Gastrocnemius medialis (tissue), 4 donors: ENCODE data around the gene HOOK1. TPM values are rescaled to one million over a fixed set of nuclear protein-coding genes. Genes with fewer than 3 reads are reported as not detected.
"Not testable (repeated sequence)": the region's sequence is repeated elsewhere in the genome, so short reads cannot be mapped to it uniquely, and the experiment has no call there.

Experiments
- ATAC-seq, 2 donors: fragments of 150-250 bp; one replicate each; pipeline ENCODE4 v1.9.1; 2016
- DNase-seq, 2 donors: peaks; one replicate each; pipeline ENCODE4 v3.0.0-alpha.2; 2019
- H3K27ac ChIP-seq, 4 donors: fragments of 200-600 bp; sonication (generic); 1 replicate in 1 of 4; 2 replicates in 3 of 4; pipeline ENCODE4 v1.5.1; 2016 to 2018; ENCODE audit warnings: mild to moderate bottlenecking in 2 of 4, moderate library complexity in 1 of 4
- H3K27me3 ChIP-seq, 3 donors: fragments of 200-600 bp; sonication (generic) in 2 of 3; 1 replicate in 1 of 3; 2 replicates in 2 of 3; pipeline versions ENCODE4 v1.5.1 to v1.6.0; 2016 to 2019; ENCODE audit warnings: mild to moderate bottlenecking in 1 of 3, moderate library complexity in 1 of 3
- H3K36me3 ChIP-seq, 2 donors: fragments of 200-600 bp; sonication (generic) in 1 of 2; one replicate each; pipeline ENCODE4 v1.5.1; 2017 to 2018
- H3K4me1 ChIP-seq, 2 donors: fragments of 200-600 bp; sonication (generic) in 1 of 2; one replicate each; pipeline ENCODE4 v1.5.1; 2016 to 2017; ENCODE audit warnings: mild to moderate bottlenecking in 2 of 2
- H3K4me3 ChIP-seq, 4 donors: fragments of 200-600 bp; sonication (generic) in 3 of 4; 1 replicate in 1 of 4; 2 replicates in 3 of 4; pipeline ENCODE4 v1.5.1; 2016 to 2019; ENCODE audit warnings: mild to moderate bottlenecking in 2 of 4
- H3K9me3 ChIP-seq, 3 donors: fragments of 200-600 bp; sonication (generic) in 2 of 3; 1 replicate in 1 of 3; 2 replicates in 2 of 3; pipeline ENCODE4 v1.5.1; 2016 to 2019
- CTCF ChIP-seq, 5 experiments: fragments of 450-650 bp in 3 of 5; fragments of 200-600 bp in 2 of 5; sonication (generic) in 2 of 5; IDR thresholded peaks in 4 of 5; conservative IDR thresholded peaks in 1 of 5; 1 replicate in 4 of 5; 2 replicates in 1 of 5; pipeline ENCODE4 v1.5.1; 2016 to 2019; ENCODE audit warnings: antibody characterized with exemption in 5 of 5, mild to moderate bottlenecking in 3 of 5, moderate library complexity in 3 of 5
- POLR2A ChIP-seq, 2 donors: fragments of 450-650 bp; IDR thresholded peaks; one replicate each; pipeline ENCODE4 v1.6.1; 2017; ENCODE audit warnings: antibody characterized with exemption in 2 of 2, mild to moderate bottlenecking in 2 of 2, moderate library complexity in 2 of 2
- in situ Hi-C, 4 donors: fragments of 200-750 bp; cut with MboI; loops; one replicate each; pipeline versions ENCODE4 v1.15.0 to v1.8.0; 2017; ENCODE audit warnings: low sequenced_read_pairs in 4 of 4
- intact Hi-C: fragments of 100-400 bp; cut with DNase I; formaldehyde crosslinking; loops from one replicate; pipeline ENCODE4 v1.15.1; 2023; ENCODE audit warnings: low total_unique reads
- total RNA-seq, 4 donors: library from RNA; depleted of rRNA; stranded (reverse); fragments of >200 nt; gene quantifications; one replicate each; pipeline versions ENCODE4 v1.1.0 to v1.2.3, GENCODE V29; 2016

Gene HOOK1
- total RNA-seq, 4 donors from 2014 or later: 0.07 to 2.1 (median 0.10) TPM; not detected in 1

- intact Hi-C loops (no loop called here), in situ Hi-C loops (no loop called here)
- Histone ChIP-seq H3K36me3 (peaks cover 0 to 6% of the 10 kb centered on the region in 2 donors), H3K4me1 (no peaks in the 10 kb centered on the region), H3K27ac (no peak overlapping the region), H3K27me3 (no peaks in the 10 kb centered on the region), H3K9me3 (no peaks in the 10 kb centered on the region), H3K4me3 (no peak overlapping the region)
- TF ChIP-seq POLR2A (IDR thresholded peaks at IDR 0.05) (no peak), CTCF (IDR thresholded peaks at IDR 0.05 in 4 of 5, conservative IDR thresholded peaks at IDR 0.05 in 1 of 5) (no peak)
- ATAC-seq (no peak), DNase-seq (no peak)
Observed at GRCh38 chr1:59908682-59909081, 93.9 kb downstream of the HOOK1 start.

GRCh38 chr1:59914791-59915286 is 100.1 kb downstream of the HOOK1 start:
- DNase-seq, in situ Hi-C loops, intact Hi-C loops: not testable (repeated sequence)

GRCh38 chr1:59915516-59915915 is 100.8 kb downstream of the HOOK1 start:
- Histone ChIP-seq H3K4me1 (peaks cover 13 to 14% of the 10 kb centered on the region in 2 donors), H3K9me3 (no peaks in the 10 kb centered on the region), H3K4me3 (no peak overlapping the region), H3K27me3 (no peaks in the 10 kb centered on the region), H3K27ac (no peak overlapping the region), H3K36me3 (no peaks in the 10 kb centered on the region)
- TF ChIP-seq POLR2A (IDR thresholded peaks at IDR 0.05): no peak
- TF ChIP-seq CTCF (IDR thresholded peaks at IDR 0.05 in 4 of 5, conservative IDR thresholded peaks at IDR 0.05 in 1 of 5): no peak
- intact Hi-C loops (no loop called here), in situ Hi-C loops (no loop called here)
- DNase-seq: no peak
- ATAC-seq: no peak

More at GRCh38 chr1:59914791-59915286, 100.1 kb downstream of the HOOK1 start:
- not testable (repeated sequence) for H3K36me3 ChIP-seq, H3K4me1 ChIP-seq, ATAC-seq, H3K9me3 ChIP-seq, H3K4me3 ChIP-seq, H3K27ac ChIP-seq, H3K27me3 ChIP-seq

GRCh38 chr1:59917026-59917784 is 102.5 kb downstream of the HOOK1 start:
- Histone ChIP-seq H3K9me3 (no peaks in the 10 kb centered on the region), H3K27me3 (no peaks in the 10 kb centered on the region), H3K4me3 (no peak overlapping the region), H3K27ac (no peak overlapping the region), H3K36me3 (no peaks in the 10 kb centered on the region), H3K4me1 (peaks cover 19% of the 10 kb centered on the region in 2 donors)
- DNase-seq (no peak), ATAC-seq (no peak)
- TF ChIP-seq POLR2A (IDR thresholded peaks at IDR 0.05) (no peak), CTCF (IDR thresholded peaks at IDR 0.05 in 4 of 5, conservative IDR thresholded peaks at IDR 0.05 in 1 of 5) (no peak)
- intact Hi-C loops: no loop called here
- in situ Hi-C loops: no loop called here

DNA sequence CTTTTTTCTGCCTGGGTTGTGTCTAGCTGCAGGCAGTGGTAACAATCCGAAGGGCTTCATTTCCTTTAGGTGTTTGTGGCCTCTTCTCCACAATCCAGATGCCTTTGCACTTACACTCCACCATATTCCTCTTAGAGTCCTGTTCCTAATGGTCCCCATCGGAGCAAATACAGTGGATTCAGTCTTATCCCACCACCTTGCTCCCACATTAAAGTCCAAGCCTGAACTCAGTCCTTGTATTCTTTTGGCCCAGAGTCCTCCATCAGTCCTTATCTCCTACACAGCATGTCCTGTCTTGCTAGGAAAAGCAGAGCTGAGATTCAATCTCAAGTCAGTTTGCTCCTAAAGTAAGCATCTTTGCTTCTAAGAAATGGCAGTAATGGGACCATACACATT is 103.0 kb downstream of the HOOK1 start:
- Histone ChIP-seq H3K27ac (no peak overlapping the region), H3K4me3 (no peak overlapping the region), H3K9me3 (no peaks in the 10 kb centered on the region), H3K27me3 (no peaks in the 10 kb centered on the region), H3K4me1 (peaks cover 19% of the 10 kb centered on the region in 2 donors), H3K36me3 (no peaks in the 10 kb centered on the region)
- DNase-seq: no peak
- intact Hi-C loops: no loop called here
- ATAC-seq: no peak
- TF ChIP-seq POLR2A (IDR thresholded peaks at IDR 0.05) (no peak), CTCF (IDR thresholded peaks at IDR 0.05 in 4 of 5, conservative IDR thresholded peaks at IDR 0.05 in 1 of 5) (no peak)
- in situ Hi-C loops: no loop called here
